ENCODE data around the gene UGT1A3. TPM values are rescaled to one million over a fixed set of nuclear protein-coding genes. Genes with fewer than 3 reads are reported as not detected.
"Not testable (repeated sequence)": the region's sequence is repeated elsewhere in the genome, so short reads cannot be mapped to it uniquely, and the experiment has no call there.

UGT1A3 gene
- total RNA-seq, 1 donor from 2014 or later: 4.1 TPM

DNA sequence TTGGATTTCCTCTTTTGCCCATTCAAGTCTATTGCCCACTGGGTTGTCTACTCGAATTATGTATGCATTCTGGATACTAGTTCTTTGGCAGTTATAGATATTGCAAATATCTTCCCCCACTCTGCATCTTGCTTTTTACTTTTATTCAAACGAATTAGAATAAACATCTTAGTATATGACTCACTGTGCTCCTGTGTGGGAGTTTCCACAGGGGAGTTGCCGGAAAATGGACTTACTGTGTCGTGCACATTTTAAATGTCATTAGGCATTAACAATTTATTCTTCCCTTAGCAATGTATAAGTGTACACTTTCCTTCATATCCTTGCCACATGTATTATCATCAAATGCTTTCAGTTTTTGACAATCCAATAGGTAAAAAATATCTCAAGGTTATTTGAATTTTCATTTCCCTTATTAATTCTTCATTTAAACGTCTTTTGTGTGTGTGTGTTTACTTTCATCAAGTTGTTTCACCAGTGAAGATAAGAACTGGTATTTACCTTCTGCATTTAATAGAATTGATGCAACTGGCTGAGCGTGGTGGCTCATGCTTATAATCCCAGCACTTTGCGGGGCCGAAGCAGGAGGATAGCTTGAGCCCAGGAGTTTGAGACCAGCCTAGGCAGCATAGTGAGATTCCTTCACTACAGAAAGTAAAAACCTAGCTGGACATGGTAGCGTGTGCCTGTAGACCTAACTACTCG lies 20.8 kb upstream of the UGT1A3 start:
- peak; percentile 64 for DNase-seq (ENCODE audit: low read depth)

DNA sequence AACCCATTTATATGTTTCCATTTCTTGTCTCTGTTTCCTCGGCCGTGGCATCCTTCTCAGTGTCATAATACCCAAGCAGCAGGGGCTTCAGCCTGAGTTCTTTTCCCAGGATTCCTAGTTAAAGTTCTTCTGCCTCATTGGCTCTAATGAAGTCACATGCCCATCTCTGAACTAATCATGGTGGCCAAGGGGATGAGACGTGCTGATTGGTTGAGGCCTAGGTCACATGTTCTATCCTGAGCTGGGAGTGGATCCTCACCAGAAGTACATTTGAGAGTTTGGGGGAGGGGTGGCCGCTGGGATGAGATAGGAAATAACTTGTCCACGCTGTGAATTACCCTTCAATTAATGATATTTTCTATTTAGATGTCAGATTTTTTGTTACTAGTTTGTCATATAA lies 19.9 kb upstream of the UGT1A3 start:
- DNase-seq (ENCODE audit: low read depth): no peak

DNA sequence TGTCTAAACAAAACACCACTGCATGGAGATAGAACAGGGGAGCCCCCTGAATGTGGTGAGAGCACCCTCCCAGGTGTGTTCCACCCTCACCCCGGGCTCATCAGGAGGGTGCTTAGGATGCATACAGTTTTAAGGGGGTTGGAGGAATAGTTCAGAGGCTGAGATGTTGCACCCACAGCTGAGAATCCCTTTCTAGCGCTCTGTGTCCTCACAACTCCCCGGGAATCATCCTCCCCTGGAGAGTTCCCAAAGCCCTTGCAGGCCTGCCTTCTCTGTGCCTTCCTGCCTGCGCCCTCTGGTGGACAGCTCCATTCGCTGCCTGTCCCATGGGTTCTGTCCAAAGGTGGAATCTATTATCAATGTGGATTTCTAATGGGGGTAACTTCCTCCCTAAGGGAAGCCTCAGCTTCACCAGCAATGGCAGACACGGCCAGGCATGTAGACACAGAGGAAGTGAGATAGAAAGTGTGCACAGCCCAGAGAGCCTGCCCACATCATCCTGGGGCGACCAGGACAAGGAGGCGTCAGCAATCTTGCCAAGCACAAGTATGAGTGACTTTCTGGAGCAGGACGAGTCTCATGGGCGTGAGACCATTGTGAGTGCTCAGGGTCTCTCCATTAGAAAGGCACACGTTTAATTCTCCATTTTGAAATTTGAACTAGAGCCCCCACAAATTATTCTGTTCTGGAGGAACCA lies 17.4 kb upstream of the UGT1A3 start:
- DNase-seq (ENCODE audit: low read depth): peak; percentile 61

DNA sequence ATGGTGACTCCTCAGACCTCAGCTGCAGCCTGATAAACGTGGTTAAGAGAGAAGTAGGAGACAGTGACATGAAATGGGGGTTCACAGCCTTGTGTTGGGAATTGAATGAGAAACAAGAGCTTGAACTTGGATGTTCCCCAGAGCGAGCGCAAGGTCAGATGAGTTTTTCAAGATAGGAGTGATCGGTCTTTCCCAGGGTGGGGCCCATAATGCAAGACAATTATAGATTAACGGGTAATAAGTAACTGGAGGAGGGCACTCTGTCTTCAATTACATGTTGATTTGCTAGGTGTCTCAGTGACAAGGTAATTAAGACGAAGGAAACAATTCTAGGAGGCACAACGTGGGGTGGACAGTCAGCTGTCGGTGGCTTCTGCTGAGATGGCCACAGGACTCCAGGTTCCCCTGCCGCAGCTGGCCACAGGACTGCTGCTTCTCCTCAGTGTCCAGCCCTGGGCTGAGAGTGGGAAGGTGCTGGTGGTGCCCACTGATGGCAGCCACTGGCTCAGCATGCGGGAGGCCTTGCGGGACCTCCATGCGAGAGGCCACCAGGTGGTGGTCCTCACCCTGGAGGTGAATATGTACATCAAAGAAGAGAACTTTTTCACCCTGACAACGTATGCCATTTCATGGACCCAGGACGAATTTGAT lies 16.1 kb upstream of the UGT1A3 start, which contains the start of gene UGT1A5:
Gene UGT1A5 (plus strand): TSS at position 297 of the 651 bp plus-strand sequence. CDS start 85 bp downstream, at position 382.
- no peak for DNase-seq (ENCODE audit: low read depth)

- DNase-seq (ENCODE audit: low read depth): no peak
Observed at GRCh38 chr2:233713262-233713615, 15.6 kb upstream of the UGT1A3 start.

DNA sequence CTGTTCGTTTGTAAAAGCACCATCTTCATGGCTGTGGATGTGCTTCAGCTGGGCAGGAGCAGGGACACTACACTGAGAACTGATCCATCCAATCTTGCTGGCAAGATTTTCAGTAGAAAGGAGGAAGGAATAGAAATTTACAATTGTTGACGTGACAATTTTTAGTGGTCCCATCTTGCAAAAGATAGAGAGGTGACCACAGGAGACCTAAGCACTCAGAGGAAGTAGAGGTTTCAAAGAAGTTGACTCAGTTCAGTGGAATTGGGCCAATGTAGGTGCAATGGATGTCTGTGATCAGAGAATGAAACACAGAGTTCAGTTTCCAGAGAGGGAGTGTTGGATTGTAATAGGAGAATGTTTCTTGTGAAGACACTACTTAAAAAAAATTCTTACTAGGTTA lies 14.7 kb upstream of the UGT1A3 start:
- DNase-seq (ENCODE audit: low read depth): peak; percentile 41

DNA sequence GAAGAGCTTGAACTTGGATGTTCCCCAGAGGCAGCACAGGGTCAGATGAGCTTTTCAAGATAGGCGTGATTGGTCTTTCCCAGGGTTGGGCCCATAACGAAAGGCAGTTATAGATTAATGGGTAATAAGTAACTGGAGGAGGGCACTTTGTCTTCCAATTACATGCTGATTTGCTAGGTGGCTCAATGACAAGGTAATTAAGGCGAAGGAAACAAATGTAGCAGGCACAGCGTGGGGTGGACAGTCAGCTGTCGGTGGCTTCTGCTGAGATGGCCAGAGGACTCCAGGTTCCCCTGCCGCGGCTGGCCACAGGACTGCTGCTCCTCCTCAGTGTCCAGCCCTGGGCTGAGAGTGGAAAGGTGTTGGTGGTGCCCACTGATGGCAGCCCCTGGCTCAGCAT lies 10.3 kb upstream of the UGT1A3 start, which contains the start of gene UGT1A4:
Gene UGT1A4 (plus strand): TSS at position 185 of the 400 bp plus-strand sequence. CDS start 85 bp downstream, at position 270.
- DNase-seq (ENCODE audit: low read depth): no peak

- not testable (repeated sequence) for DNase-seq (ENCODE audit: low read depth)
Observed at GRCh38 chr2:233736868-233737653, 8.2 kb downstream of the UGT1A3 start.

GRCh38 chr2:233740870-233741269 lies 12.0 kb downstream of the UGT1A3 start:
- DNase-seq (ENCODE audit: low read depth): peak; percentile 65

DNA sequence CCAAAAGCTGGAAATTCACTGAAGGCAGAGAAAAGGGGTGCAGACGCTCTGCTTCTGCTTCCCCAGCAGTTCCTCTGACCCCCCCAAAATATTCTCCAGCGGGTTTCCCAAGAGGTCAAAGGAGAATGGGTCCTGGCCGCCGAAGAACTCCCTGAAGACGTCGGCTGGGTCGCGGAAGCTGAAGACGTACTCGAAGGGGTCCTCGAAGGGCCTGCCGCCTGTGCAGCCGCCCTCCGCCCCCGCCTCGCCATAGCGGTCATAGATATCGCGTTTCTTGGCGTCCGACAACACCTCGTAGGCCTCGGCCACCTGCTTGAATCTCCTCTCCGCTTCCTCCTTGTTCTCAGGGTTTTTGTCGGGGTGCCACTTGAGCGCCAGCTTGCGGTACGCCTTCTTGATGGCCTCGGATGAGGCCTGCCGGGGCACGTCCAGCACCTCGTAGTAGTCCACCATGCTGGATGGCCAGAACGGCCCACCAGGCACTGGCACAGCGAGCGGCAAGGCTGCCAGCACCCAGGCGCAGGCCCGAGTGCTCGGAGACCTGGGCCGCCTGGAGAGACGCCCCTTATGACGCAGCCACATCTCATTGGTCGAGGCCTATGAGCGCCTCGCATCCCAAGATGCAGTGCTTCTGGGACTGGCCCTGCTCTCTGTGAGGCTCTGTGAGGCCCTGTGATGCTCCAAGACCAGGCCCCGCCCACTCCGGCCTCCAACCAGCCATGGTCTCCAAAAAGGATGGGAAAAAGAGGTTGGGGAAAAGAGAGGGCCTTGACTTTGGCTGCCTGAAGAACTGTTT lies 14.8 kb downstream of the UGT1A3 start:
- no peak for DNase-seq (ENCODE audit: low read depth)

GRCh38 chr2:233745073-233745755 lies 16.4 kb downstream of the UGT1A3 start:
- DNase-seq (ENCODE audit: low read depth): no peak

- DNase-seq (ENCODE audit: low read depth): not testable (repeated sequence)
Observed at GRCh38 chr2:233745838-233746237, 17.0 kb downstream of the UGT1A3 start.

DNA sequence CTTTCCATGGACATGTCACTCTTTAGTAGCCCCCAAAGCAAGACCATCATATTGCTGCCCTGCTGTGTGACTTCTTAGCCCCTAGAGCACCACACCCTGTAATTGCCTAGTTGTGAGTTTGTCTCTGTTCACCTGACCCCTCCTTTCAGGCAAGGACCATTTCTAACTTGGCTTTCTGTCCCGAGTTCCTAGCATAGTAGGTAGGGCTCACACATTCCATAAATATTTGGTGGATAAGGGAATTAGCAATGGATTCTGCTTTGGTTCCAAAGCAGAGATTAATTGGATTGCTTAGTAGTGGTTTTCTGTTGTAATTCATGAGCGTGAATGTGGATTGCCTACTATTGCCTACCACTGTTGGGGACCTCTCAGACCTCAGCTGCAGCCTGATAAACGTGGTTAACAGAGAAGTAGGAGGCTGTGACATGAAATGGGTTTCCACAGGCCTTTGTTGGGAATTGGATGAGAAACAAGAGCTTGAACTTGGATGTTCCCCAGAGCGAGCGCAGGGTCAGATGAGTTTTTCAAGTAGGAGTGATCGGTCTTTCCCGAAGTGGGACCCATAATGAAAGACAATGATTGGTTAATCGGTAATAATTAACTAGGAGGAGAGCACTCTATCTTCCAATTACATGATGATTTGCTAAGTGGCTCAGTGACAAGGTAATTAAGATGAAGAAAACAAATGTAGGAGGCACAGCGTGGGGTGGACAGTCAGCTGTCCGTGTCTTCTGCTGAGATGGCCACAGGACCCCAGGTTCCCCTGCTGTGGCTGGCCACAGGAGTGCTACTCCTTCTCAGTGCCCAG lies 17.8 kb downstream of the UGT1A3 start:
- DNase-seq (ENCODE audit: low read depth): peak; percentile 18

- no peak for DNase-seq (ENCODE audit: low read depth)
Observed at GRCh38 chr2:233747283-233747544, 18.4 kb downstream of the UGT1A3 start.

- DNase-seq (ENCODE audit: low read depth): not testable (repeated sequence)
Observed at GRCh38 chr2:233750689-233751088, 21.8 kb downstream of the UGT1A3 start.

GRCh38 chr2:233751212-233752009 lies 22.6 kb downstream of the UGT1A3 start:
- not testable (repeated sequence) for DNase-seq (ENCODE audit: low read depth)

- no peak for DNase-seq (ENCODE audit: low read depth)
Observed at GRCh38 chr2:233754872-233755611, 26.2 kb downstream of the UGT1A3 start.

DNA sequence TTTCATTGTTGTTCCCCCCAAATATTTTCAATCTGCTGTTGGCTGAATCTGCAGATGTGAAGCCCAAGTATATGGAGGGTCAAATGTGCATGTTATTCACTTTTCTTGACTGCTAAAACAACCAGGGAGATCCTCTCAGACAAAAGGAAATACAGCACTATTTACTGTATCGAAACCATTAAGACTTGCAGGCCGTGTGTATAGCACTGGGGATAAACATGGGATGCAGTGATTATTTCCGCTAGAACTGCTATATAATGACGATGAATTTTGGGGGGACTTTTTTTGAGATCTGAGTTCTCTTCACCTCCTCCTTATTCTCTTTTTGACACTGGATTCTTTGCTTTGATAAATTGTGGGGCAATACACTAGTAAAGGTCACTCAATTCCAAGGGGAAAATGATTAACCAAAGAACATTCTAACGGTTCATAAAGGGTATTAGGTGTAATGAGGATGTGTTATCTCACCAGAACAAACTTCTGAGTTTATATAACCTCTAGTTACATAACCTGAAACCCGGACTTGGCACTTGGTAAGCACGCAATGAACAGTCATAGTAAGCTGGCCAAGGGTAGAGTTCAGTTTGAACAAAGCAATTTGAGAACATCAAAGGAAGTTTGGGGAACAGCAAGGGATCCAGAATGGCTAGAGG lies 27.7 kb downstream of the UGT1A3 start:
- DNase-seq (ENCODE audit: low read depth): peak; percentile 57
